Peyer's patch (tissue), 4 donors: ENCODE data around the gene MAPK13.
A peak's percentile ranks its signal among the peaks of the same experiment; 100 is the strongest.

Source experiments
- CTCF ChIP-seq, 6 experiments: fragments of 450-650 bp in 4 of 6; fragments of 200-600 bp in 2 of 6; sonication (generic) in 1 of 6; IDR thresholded peaks; one replicate each; pipeline ENCODE4 v1.5.1; 2017 to 2019; ENCODE audit warnings: antibody characterized with exemption in 6 of 6, mild to moderate bottlenecking in 3 of 6, moderate library complexity in 1 of 6
- POLR2A ChIP-seq, 2 donors: fragments of 450-650 bp; IDR thresholded peaks; one replicate each; pipeline ENCODE4 v1.5.1; 2017; ENCODE audit warnings: antibody characterized with exemption in 2 of 2, mild to moderate bottlenecking in 2 of 2, moderate library complexity in 2 of 2

DNA sequence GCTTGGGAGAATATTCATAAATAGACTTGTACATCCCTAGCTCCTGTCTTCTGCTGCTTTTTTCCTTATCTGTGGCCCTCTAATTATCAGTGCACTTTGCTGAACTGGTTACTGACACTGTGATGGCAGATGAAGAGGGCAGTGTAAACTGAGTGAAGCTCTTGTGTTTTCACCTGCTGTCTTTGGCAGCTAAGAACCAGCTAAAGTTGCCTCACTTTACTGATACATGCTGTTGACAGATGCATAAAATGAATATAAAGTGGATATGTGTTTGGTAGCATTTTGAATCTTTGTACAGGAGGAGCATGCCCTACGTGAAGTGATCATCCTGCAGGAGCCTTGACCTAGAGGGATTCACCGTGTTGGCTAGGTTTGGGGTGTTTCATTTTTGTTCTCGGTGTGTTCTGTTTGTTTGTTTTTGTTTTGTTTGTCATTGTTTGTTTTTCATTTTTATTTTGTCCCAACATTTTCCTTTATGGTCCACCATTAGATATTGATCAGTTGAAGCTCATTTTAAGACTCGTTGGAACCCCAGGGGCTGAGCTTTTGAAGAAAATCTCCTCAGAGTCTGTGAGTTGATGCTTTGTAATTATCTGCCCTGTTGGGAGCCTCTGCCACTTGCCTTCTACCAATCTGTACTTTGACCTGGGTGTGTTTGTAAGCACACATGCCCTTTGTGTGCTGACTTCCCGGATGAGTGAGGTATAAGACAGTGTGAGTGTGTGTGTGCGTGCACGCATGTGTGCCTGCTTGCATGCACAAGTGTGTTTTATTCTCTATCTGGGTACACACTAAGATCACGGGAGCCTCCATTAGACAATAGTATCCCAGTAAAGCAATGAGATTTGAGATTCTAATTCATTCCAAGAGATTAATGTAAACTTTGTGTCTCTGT lies 34.6 kb upstream of the MAPK13 start:
- TF ChIP-seq CTCF (IDR thresholded peaks at IDR 0.05) (peak in 1 of 6 experiments; percentile 10), POLR2A (IDR thresholded peaks at IDR 0.05) (peak; percentile 13 to 65)
